ENCODE data around the gene PI4KA. TPM values are rescaled to one million over a fixed set of nuclear protein-coding genes. Genes with fewer than 3 reads are reported as not detected.
"Not testable (repeated sequence)": the region's sequence is repeated elsewhere in the genome, so short reads cannot be mapped to it uniquely, and the experiment has no call there.

The PI4KA gene
- total RNA-seq, 1 donor from 2014 or later: 20.4 TPM

DNA sequence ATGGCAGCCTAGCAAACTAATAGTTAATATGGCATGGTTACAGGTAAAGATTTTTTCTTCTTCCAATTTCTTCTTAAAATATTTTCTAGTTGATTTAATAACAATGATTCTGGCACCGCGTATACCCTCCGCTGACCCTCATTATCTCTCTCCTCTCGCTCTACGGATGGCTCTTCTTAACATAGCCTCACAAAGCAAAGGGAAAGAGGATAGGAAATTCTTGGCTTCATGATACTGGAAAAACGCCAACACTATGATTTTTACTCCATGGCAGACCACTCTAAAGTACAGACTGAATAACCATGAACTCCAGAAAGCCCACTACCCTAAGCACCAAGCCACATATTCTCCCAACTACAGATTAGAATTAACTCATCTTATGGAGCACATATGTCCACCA is 6.1 kb downstream of the PI4KA start:
- H3K9ac ChIP-seq (ENCODE audit: low read depth in 1 of 3, low read length in 3 of 3): no peak overlapping the region
- no peaks in the 10 kb centered on the region for H3K9me3 ChIP-seq (ENCODE audit: control insufficient read depth in 3 of 3, low read length in 3 of 3)
- peaks cover 5 to 10% (median 8%) of the 10 kb centered on the region in 3 donors for H3K4me1 ChIP-seq (ENCODE audit: control insufficient read depth in 3 of 3, insufficient read depth in 3 of 3, low read length in 3 of 3)
- H3K36me3 ChIP-seq (ENCODE audit: control insufficient read depth in 3 of 3, insufficient read depth in 3 of 3, low read length in 3 of 3): no peaks in the 10 kb centered on the region
- H3K27ac ChIP-seq (ENCODE audit: low read depth, low read length): no peak overlapping the region
- no peaks in the 10 kb centered on the region for H3K27me3 ChIP-seq (ENCODE audit: control insufficient read depth in 3 of 3, insufficient read depth in 3 of 3, low read length in 3 of 3)
- H3K4me3 ChIP-seq (ENCODE audit: low read length in 3 of 3): no peak overlapping the region

DNA sequence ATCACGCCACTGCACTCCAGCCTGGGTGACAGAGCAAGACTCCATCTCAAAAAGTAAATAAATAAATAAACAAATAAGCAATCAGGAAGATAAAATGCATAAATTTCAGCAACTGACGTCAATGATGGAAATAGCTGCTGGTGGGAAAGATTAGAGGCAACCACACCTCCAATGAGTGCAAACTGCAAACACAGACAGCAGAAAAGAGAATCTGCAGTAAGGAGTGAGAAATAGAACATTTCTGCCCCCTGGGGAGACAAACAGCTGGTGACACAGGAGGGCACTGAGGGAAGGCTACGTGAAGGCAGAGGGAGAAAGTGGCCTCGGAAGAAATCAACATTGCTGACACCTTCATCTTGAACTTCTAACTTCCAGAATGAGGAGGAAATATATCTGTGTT is 6.5 kb downstream of the PI4KA start:
- H3K36me3 ChIP-seq (ENCODE audit: control insufficient read depth in 3 of 3, insufficient read depth in 3 of 3, low read length in 3 of 3): no peaks in the 10 kb centered on the region
- H3K9me3 ChIP-seq (ENCODE audit: control insufficient read depth in 3 of 3, low read length in 3 of 3): no peaks in the 10 kb centered on the region
- H3K27ac ChIP-seq (ENCODE audit: low read depth, low read length): no peak overlapping the region
- H3K9ac ChIP-seq (ENCODE audit: low read depth in 1 of 3, low read length in 3 of 3): no peak overlapping the region
- H3K4me1 ChIP-seq (ENCODE audit: control insufficient read depth in 3 of 3, insufficient read depth in 3 of 3, low read length in 3 of 3): peaks cover under 1 to 6% (median 4%) of the 10 kb centered on the region in 3 donors
- no peak overlapping the region for H3K4me3 ChIP-seq (ENCODE audit: low read length in 3 of 3)
- no peaks in the 10 kb centered on the region for H3K27me3 ChIP-seq (ENCODE audit: control insufficient read depth in 3 of 3, insufficient read depth in 3 of 3, low read length in 3 of 3)

DNA sequence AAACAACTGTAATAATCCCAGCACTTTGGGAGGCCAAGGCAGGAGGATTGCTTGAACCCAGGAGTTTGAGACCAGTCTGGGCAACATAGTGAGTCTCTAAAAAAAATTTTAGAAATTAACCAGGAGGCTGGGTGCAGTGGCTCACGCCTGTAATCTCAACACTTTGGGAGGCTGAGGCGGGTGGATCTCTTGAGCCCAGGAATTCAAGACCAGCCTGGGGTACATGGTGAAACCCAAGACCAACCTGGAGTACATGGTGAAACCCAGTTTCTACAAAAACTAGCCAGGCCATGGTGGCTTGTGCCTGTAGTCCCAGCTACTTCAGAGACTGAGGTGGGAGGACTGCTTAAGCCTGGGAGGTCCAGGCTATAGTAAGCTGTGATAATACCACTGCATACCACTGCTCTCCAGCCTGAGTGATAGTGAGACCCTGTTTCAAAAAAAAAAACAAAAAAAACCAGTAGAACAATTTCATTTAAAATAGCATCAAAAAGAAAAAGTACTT is 11.2 kb downstream of the PI4KA start:
- Histone ChIP-seq H3K27me3 (ENCODE audit: control insufficient read depth in 3 of 3, insufficient read depth in 3 of 3, low read length in 3 of 3) (no peaks in the 10 kb centered on the region), H3K9me3 (ENCODE audit: control insufficient read depth in 3 of 3, low read length in 3 of 3) (no peaks in the 10 kb centered on the region), H3K4me3 (ENCODE audit: low read length in 3 of 3) (no peak overlapping the region), H3K9ac (ENCODE audit: low read depth in 1 of 3, low read length in 3 of 3) (no peak overlapping the region), H3K27ac (ENCODE audit: low read depth, low read length) (no peak overlapping the region), H3K4me1 (ENCODE audit: control insufficient read depth in 3 of 3, insufficient read depth in 3 of 3, low read length in 3 of 3) (no peaks in the 10 kb centered on the region), H3K36me3 (ENCODE audit: control insufficient read depth in 3 of 3, insufficient read depth in 3 of 3, low read length in 3 of 3) (no peaks in the 10 kb centered on the region)

DNA sequence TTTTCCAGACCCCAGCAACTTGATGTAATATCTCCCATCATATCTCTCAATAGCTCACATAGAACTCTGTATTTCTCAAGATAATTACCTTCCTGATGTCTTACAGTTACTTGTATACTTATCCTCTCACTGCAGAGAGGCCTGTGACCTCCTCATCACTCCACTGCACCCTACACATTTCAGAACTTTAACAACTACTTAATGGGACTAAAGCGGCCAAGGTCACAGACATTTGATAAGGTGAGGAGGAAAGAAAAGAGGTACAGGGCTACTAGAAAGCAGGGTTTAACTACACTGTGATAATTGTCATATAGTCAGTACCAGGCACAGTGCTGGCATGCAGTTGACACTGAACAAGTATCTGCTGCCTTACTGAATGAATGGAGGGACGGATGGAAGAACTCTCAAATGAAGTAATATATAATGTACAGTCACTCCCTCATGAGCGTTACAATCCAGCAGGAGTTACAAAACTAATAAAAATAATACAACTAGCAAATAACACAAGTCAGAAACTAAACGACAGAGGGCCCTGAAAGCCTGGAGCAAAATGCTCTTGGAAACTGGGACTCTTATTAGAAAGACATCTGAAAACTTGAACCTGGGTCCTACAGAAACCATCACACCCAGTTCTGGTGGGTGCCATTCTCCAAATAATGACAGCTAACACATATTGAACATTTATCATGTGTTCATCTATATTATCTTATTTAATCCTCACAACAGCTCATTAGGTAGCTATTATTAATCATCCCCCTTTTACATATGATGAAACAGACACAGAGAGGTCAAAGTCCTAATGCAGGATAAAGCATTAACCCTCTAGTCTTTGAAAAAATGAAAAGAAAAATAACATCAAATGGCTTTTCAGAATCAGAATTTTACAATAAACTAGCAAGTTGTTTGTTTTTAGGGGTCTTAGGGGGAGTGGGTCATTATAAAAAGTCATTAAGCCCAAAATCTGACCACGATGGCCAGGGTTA is 14.3 kb downstream of the PI4KA start:
- Histone ChIP-seq H3K4me1 (ENCODE audit: control insufficient read depth in 3 of 3, insufficient read depth in 3 of 3, low read length in 3 of 3) (no peaks in the 10 kb centered on the region), H3K27me3 (ENCODE audit: control insufficient read depth in 3 of 3, insufficient read depth in 3 of 3, low read length in 3 of 3) (no peaks in the 10 kb centered on the region), H3K9ac (ENCODE audit: low read depth in 1 of 3, low read length in 3 of 3) (no peak overlapping the region), H3K4me3 (ENCODE audit: low read length in 3 of 3) (no peak overlapping the region), H3K27ac (ENCODE audit: low read depth, low read length) (no peak overlapping the region), H3K36me3 (ENCODE audit: control insufficient read depth in 3 of 3, insufficient read depth in 3 of 3, low read length in 3 of 3) (no peaks in the 10 kb centered on the region), H3K9me3 (ENCODE audit: control insufficient read depth in 3 of 3, low read length in 3 of 3) (no peaks in the 10 kb centered on the region)

DNA sequence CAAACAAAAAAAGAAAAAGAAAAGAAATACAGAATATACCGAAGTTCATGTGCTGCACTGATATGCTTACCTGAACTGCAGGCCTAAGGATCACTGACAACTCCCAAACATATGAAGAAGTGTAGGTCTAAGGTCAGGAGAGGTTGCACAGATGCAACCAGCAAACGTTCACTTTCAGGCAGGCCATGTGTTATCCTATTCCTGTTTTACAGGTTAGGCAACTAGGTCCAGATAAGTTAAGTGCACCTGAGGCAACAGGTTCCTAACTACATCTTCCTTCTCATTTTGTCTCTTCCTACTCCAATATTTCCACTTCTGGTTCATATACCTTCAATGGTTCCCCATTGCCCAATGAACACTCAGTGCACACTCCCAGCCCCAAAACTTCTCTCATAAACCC is 15.1 kb downstream of the PI4KA start:
- H3K9ac ChIP-seq (ENCODE audit: low read depth in 1 of 3, low read length in 3 of 3): no peak overlapping the region
- H3K27me3 ChIP-seq (ENCODE audit: control insufficient read depth in 3 of 3, insufficient read depth in 3 of 3, low read length in 3 of 3): no peaks in the 10 kb centered on the region
- H3K4me1 ChIP-seq (ENCODE audit: control insufficient read depth in 3 of 3, insufficient read depth in 3 of 3, low read length in 3 of 3): no peaks in the 10 kb centered on the region
- no peak overlapping the region for H3K4me3 ChIP-seq (ENCODE audit: low read length in 3 of 3)
- H3K9me3 ChIP-seq (ENCODE audit: control insufficient read depth in 3 of 3, low read length in 3 of 3): no peaks in the 10 kb centered on the region
- no peaks in the 10 kb centered on the region for H3K36me3 ChIP-seq (ENCODE audit: control insufficient read depth in 3 of 3, insufficient read depth in 3 of 3, low read length in 3 of 3)
- H3K27ac ChIP-seq (ENCODE audit: low read depth, low read length): no peak overlapping the region

DNA sequence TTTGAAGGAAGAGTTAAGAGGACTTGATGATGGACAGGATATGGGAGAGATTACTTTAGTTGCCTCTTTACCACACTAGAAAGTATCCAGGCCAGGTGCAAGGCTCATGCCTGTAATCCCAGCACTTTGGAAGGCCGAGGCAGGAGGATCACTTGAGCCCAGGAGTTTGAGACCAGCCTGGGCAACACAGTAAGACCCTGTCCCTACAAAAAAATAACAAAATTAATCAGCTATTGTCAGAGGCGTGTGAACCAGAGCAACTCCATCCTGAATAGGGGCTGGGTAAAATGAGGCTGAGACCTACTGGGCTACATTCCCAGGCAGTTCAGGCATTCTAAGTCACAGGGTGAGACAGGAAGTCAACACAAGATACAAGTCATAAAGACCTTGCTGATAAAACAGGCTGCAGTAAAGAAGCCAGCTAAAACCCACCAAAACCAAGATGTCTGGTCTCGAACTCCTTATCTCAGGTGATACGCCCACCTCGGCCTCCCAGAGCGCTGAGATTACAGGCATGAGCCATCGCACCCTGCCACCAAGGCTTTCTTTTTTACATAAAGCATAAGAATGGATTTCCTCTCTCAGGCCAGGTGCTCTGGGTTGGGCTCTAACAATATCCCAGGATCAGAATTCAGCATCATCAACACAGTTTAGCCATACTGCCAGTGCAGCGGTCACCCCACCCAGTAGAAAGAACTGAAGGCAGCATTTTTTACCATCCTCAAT is 17.8 kb downstream of the PI4KA start:
- Histone ChIP-seq H3K4me3 (ENCODE audit: low read length in 3 of 3) (no peak overlapping the region), H3K9ac (ENCODE audit: low read depth in 1 of 3, low read length in 3 of 3) (no peak overlapping the region), H3K9me3 (ENCODE audit: control insufficient read depth in 3 of 3, low read length in 3 of 3) (no peaks in the 10 kb centered on the region), H3K27me3 (ENCODE audit: control insufficient read depth in 3 of 3, insufficient read depth in 3 of 3, low read length in 3 of 3) (no peaks in the 10 kb centered on the region), H3K36me3 (ENCODE audit: control insufficient read depth in 3 of 3, insufficient read depth in 3 of 3, low read length in 3 of 3) (no peaks in the 10 kb centered on the region), H3K4me1 (ENCODE audit: control insufficient read depth in 3 of 3, insufficient read depth in 3 of 3, low read length in 3 of 3) (peaks cover 0 to 3% (median 0%) of the 10 kb centered on the region in 3 donors), H3K27ac (ENCODE audit: low read depth, low read length) (no peak overlapping the region)

DNA sequence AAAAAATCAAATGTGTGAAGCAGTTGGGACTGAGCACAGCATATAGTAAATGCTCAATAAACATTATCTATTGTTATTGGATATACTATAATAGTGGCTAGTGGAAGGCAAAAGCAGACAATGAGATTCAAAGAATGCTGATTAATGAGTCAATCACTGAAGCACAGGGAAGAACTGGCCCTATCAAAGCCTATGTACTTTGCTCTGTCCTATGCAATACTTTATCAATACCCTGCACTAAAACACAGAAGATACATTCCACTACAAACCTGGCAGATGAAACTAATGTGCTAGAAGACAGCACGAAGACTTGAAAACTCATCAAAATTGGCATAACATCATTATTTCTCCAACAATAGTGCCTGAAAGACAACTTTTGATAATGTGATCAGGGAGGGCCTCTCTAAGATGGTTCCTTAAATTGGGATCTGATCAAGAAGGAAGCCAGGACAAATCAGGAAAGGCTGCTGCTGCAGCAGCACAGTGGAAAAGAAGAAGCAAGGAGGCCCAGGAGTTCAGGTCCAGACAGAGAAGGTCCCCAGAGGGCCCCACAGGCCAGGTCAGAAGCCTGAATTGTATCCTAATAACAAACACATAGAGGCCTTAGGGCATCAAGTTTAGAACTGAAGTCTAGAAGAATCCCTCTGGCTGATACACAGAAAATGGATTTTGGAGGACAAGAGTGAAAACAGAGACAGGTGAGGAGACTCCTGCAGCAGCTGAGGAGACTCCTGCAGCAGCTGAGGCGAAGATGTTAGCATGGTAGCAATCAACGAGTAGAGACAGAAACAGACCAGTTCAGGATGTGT is 18.6 kb downstream of the PI4KA start:
- H3K4me3 ChIP-seq (ENCODE audit: low read length in 3 of 3): no peak overlapping the region
- H3K27ac ChIP-seq (ENCODE audit: low read depth, low read length): no peak overlapping the region
- no peak overlapping the region for H3K9ac ChIP-seq (ENCODE audit: low read depth in 1 of 3, low read length in 3 of 3)
- peaks cover 0 to 3% (median 0%) of the 10 kb centered on the region in 3 donors for H3K4me1 ChIP-seq (ENCODE audit: control insufficient read depth in 3 of 3, insufficient read depth in 3 of 3, low read length in 3 of 3)
- no peaks in the 10 kb centered on the region for H3K27me3 ChIP-seq (ENCODE audit: control insufficient read depth in 3 of 3, insufficient read depth in 3 of 3, low read length in 3 of 3)
- H3K9me3 ChIP-seq (ENCODE audit: control insufficient read depth in 3 of 3, low read length in 3 of 3): no peaks in the 10 kb centered on the region
- no peaks in the 10 kb centered on the region for H3K36me3 ChIP-seq (ENCODE audit: control insufficient read depth in 3 of 3, insufficient read depth in 3 of 3, low read length in 3 of 3)

DNA sequence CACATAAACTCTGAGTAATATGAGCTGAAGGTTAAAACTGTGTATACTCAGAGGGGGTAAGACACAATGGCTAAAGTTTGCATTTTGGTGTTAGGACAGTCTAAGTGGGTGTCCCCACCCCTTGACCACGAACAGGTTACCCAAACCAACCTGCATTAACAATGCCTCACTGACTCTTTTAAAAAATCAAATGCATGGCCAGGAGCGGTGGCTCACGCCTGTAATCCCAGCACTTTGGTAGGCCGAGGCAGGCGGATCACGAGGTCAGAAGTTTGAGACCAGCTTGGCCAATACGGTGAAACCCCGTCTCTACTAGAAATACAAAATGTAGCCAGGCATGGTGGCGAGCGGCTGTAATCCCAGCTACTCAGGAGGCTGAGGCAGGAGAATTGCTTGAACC is 19.3 kb downstream of the PI4KA start:
- not testable (repeated sequence) for H3K36me3 ChIP-seq (ENCODE audit: control insufficient read depth in 3 of 3, insufficient read depth in 3 of 3, low read length in 3 of 3)

DNA sequence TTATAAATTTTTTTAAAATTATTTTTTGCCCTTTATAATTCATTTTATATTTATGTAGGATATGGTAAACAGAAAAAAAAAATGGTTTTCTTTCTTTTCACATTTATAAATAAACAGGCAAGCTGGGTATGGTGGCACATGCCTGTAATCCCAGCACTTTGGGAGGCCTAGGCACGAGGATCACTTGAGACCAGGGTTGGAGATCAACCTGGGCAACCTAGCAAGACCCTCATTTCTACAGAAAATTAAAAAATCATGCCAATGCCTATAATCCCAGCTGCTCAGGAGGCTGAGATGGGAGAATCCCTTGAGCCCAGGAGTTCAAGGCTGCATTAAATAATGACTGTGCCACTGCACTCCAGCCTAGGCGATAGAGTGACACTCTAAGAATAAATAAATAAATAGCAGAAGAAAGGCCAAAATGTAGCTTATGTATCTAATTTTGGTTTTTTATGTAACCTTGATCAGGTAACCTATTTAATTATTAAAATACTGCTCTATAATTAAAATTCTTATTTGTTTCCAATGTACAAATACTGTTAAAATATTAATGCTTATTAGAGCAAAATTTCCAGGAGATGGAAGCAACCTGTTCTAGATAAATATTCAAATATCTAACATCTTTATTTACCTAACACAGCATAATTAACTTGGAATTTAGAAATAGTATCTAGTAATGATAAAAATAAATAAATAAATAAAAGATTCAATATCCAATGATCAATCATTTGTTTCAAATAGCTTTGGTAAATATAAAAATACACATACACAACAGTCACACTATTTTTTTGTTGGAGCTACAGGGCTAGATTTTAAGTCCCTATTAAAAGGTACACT is 21.4 kb downstream of the PI4KA start:
- H3K27ac ChIP-seq (ENCODE audit: low read depth, low read length): no peak overlapping the region
- peaks cover 0 to 3% (median 0%) of the 10 kb centered on the region in 3 donors for H3K4me1 ChIP-seq (ENCODE audit: control insufficient read depth in 3 of 3, insufficient read depth in 3 of 3, low read length in 3 of 3)
- no peak overlapping the region for H3K4me3 ChIP-seq (ENCODE audit: low read length in 3 of 3)
- peaks cover 11 to 14% (median 13%) of the 10 kb centered on the region in 3 donors for H3K36me3 ChIP-seq (ENCODE audit: control insufficient read depth in 3 of 3, insufficient read depth in 3 of 3, low read length in 3 of 3)
- H3K27me3 ChIP-seq (ENCODE audit: control insufficient read depth in 3 of 3, insufficient read depth in 3 of 3, low read length in 3 of 3): no peaks in the 10 kb centered on the region
- H3K9ac ChIP-seq (ENCODE audit: low read depth in 1 of 3, low read length in 3 of 3): no peak overlapping the region
- no peaks in the 10 kb centered on the region for H3K9me3 ChIP-seq (ENCODE audit: control insufficient read depth in 3 of 3, low read length in 3 of 3)

More for the DNA sequence above, 19.3 kb downstream of the PI4KA start:
- not testable (repeated sequence) for H3K27ac ChIP-seq (ENCODE audit: low read depth, low read length); H3K9me3 ChIP-seq (ENCODE audit: control insufficient read depth in 3 of 3, low read length in 3 of 3); H3K4me3 ChIP-seq (ENCODE audit: low read length in 3 of 3); H3K4me1 ChIP-seq (ENCODE audit: control insufficient read depth in 3 of 3, insufficient read depth in 3 of 3, low read length in 3 of 3); H3K27me3 ChIP-seq (ENCODE audit: control insufficient read depth in 3 of 3, insufficient read depth in 3 of 3, low read length in 3 of 3); H3K9ac ChIP-seq (ENCODE audit: low read depth in 1 of 3, low read length in 3 of 3)

All from skeletal muscle tissue (tissue), 4 donors.